GM12874 (cell line): Measurements from ENCODE around the gene ITPR1.

Experiments
- CTCF ChIP-seq: IDR thresholded peaks from 2 replicates; pipeline ENCODE4 v1.5.1; 2011; ENCODE audit warnings: low read depth, mild to moderate bottlenecking, control low read depth, low read length, moderate library complexity; ENCODE audit not compliant: insufficient read depth

Gene ITPR1

GRCh38 chr3:4753073-4753691, 260.0 kb downstream of the ITPR1 start:
- no peak for TF ChIP-seq CTCF

- TF ChIP-seq CTCF: no peak
These were observed 261.3 kb downstream of the ITPR1 start for GRCh38 chr3:4754180-4755086.

DNA sequence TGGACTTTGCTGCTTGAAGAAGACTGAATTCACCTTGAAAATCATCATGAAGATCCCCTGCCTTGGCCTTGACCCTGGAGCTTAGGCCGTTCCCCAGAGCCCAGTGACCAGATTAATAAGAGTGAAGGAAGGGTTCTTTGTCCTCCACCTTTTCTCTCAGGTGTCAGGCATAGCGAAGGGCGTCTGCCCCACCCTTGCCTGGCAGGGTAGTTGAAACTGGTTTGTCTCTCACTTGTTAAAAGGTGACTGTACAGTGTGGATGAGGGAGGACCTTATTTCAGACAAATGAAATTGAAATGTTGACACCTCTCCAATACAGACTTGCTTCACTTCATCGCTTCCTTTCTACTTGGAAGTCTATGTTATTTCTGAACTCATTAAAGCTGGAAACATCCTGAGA, 262.4 kb downstream of the ITPR1 start:
- TF ChIP-seq CTCF: no peak

DNA sequence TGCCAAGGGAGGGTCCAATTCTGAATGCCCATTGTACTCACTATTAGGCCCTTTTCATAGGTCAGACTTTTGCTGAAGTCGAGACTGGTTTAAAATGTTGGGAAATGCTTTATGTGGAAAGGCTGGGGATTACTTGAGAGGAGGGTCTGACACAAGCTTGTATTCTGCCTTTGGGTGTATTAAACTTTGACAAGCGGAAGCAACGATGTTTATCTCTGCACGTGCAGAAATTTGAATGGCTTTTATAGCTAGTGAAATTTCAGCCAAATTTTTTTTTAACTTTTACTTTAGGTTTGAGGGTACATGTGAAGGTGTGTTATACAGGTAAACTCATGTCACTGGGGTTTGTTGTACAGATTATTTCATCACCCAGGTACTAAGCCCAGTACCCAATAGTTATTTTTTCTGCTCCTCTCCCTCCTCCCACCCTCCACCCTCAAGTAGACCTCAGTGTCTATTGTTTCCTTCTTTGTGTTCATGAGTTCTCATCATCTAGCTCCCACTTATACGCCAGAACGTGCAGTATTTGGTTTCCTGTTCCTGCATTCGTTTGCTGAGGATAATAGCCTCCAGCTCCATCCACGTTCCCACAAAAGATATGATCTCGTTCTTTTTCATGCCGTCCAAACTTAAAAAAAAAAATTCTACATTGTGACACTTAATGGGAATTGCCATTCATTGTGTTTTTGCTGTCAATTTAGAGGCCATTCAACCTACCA, 263.1 kb downstream of the ITPR1 start:
- TF ChIP-seq CTCF: no peak

DNA sequence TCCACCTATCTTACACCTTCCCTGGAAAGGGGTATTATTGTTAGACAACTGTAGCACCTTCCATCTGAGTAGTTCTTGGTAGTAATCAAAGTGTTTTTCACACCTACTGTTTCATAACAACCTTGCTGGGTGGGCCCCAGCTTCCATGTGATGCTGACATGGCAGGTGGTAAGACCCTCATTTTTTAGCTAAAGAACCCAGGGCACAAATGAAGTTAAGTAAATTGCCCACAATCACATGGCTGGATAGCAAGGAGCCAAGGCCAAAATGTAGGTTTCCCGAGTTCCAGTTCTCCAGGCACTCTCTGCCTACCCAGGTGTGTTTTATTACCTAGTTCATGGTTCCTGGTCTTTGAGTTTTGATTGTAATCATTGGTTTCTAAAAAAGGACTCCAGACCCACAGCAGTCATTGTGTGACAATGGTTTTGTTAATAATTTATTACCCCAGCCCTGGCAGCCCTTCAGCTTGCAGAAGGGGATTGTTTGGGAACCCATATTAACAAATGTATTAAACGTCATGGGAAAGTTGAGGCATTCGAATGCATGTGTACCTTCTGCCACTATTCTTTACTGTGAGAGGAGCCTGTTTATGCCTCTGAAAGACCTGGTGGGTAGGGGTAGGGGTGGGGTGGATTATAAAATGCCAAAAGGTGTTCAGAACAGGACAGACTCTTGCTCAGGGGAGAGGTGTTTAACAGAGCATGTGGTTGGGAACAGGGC, 263.9 kb downstream of the ITPR1 start:
- TF ChIP-seq CTCF: no peak

- TF ChIP-seq CTCF: no peak
These were observed 264.6 kb downstream of the ITPR1 start for GRCh38 chr3:4757575-4758248.
